Adrenal gland (tissue), 5 donors: Measurements from ENCODE around the gene ORAI2.

Experiments used
- POLR2A ChIP-seq, 2 donors: fragments of 450-650 bp; IDR thresholded peaks; one replicate each; pipeline ENCODE4 v1.6.1; 2017; ENCODE audit warnings: antibody characterized with exemption in 2 of 2, mild to moderate bottlenecking in 2 of 2, moderate library complexity in 1 of 2
- TF ChIP-seq, protein P1 (sequence below), 6 experiments: fragments of 450-650 bp in 4 of 6; fragments of 200-600 bp in 2 of 6; sonication (generic) in 1 of 6; IDR thresholded peaks; 1 replicate in 5 of 6; 2 replicates in 1 of 6; pipeline versions ENCODE4 v1.5.1 to v1.8.0; 2016 to 2021; ENCODE audit warnings: antibody characterized with exemption in 6 of 6, mild to moderate bottlenecking in 2 of 6, moderate library complexity in 1 of 6
- donor health status: DM: no; HTN: no; CAD: no.

DNA sequence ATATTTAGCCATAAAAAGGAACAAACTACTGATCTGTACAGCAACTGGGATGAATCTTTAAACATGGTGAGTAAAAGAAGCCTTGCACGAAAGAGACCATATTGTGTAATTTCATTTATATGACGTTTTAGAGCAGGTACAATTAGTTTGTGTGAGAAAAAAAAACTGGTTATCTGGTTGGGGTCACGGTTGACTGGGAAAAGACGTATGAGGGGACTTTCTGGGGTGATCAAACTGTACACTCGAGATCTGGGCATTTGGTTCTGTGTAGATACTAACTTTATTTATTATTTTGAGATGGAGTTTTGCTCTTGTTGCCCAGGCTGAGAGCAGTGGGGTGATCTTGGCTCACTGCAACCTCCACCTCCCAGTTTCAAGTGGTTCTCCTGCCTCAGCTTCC, 33.0 kb upstream of the ORAI2 start:
- TF ChIP-seq, protein P1, sequence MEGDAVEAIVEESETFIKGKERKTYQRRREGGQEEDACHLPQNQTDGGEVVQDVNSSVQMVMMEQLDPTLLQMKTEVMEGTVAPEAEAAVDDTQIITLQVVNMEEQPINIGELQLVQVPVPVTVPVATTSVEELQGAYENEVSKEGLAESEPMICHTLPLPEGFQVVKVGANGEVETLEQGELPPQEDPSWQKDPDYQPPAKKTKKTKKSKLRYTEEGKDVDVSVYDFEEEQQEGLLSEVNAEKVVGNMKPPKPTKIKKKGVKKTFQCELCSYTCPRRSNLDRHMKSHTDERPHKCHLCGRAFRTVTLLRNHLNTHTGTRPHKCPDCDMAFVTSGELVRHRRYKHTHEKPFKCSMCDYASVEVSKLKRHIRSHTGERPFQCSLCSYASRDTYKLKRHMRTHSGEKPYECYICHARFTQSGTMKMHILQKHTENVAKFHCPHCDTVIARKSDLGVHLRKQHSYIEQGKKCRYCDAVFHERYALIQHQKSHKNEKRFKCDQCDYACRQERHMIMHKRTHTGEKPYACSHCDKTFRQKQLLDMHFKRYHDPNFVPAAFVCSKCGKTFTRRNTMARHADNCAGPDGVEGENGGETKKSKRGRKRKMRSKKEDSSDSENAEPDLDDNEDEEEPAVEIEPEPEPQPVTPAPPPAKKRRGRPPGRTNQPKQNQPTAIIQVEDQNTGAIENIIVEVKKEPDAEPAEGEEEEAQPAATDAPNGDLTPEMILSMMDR (IDR thresholded peaks at IDR 0.05), result no peak
- TF ChIP-seq POLR2A (IDR thresholded peaks at IDR 0.05), result no peak
